Neutrophil (primary cell): ENCODE measurements around the gene BROX.

ENCODE experiments used
- H3K27ac ChIP-seq: fragments of 200-600 bp; sonication (generic); 2 replicates; pipeline ENCODE4 v1.5.1; 2016; ENCODE audit warnings: mild to moderate bottlenecking, moderate library complexity
- H3K27me3 ChIP-seq: fragments of 200-600 bp; sonication (generic); 2 replicates; pipeline ENCODE4 v1.6.0; 2016; ENCODE audit warnings: mild to moderate bottlenecking
- H3K36me3 ChIP-seq: fragments of 200-600 bp; sonication (generic); 2 replicates; pipeline ENCODE4 v1.5.1; 2017
- H3K4me1 ChIP-seq, 2 experiments: fragments of 200-600 bp in 1 of 2; sonication (generic) in 1 of 2; 1 replicate in 1 of 2; 2 replicates in 1 of 2; pipeline versions ENCODE4 v1.5.1 to v1.6.1; 2013 to 2016; ENCODE audit warnings: low read depth in 1 of 2, low read length in 1 of 2, mild to moderate bottlenecking in 1 of 2, moderate library complexity in 1 of 2; ENCODE audit not compliant: control insufficient read depth in 1 of 2, insufficient read depth in 1 of 2
- H3K4me3 ChIP-seq, 2 experiments: fragments of 200-600 bp in 1 of 2; sonication (generic) in 1 of 2; 1 replicate in 1 of 2; 2 replicates in 1 of 2; pipeline ENCODE4 v1.5.1; 2013 to 2016; ENCODE audit warnings: low read depth in 1 of 2, low read length in 1 of 2, mild to moderate bottlenecking in 1 of 2, moderate library complexity in 1 of 2
- H3K9me3 ChIP-seq: fragments of 200-600 bp; sonication (generic); 2 replicates; pipeline ENCODE4 v1.5.1; 2016
- TF ChIP-seq, protein P1 (sequence below): fragments of 200-600 bp; sonication (generic); IDR thresholded peaks from 2 replicates; pipeline ENCODE4 v1.5.1; 2016; ENCODE audit warnings: antibody characterized with exemption

BROX gene

DNA sequence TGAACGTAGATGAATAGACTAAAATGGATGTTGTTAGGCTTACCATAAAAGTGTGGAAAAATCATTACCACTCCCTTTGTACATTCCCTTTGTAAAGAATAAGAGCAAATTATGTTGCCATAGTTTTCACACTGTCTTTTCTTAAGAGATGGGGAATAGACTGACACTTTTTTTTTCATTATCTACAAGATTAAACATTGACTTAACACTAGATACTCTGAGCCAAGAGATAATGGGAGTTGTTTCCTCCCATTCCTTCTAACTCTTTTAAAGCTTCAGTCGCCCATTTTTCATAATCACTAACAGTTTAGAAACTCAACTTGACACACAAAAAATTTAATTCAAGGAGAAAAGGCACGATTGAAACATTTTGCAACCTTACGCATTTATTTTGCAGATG is 10.2 kb upstream of the BROX start:
- H3K4me1 ChIP-seq: peaks cover 0 to 6% of the 10 kb centered on the region in 2 experiments
- H3K36me3 ChIP-seq: peaks cover 20% of the 10 kb centered on the region
- H3K4me3 ChIP-seq: no peak overlapping the region
- H3K9me3 ChIP-seq: no peaks in the 10 kb centered on the region
- TF ChIP-seq, protein P1, sequence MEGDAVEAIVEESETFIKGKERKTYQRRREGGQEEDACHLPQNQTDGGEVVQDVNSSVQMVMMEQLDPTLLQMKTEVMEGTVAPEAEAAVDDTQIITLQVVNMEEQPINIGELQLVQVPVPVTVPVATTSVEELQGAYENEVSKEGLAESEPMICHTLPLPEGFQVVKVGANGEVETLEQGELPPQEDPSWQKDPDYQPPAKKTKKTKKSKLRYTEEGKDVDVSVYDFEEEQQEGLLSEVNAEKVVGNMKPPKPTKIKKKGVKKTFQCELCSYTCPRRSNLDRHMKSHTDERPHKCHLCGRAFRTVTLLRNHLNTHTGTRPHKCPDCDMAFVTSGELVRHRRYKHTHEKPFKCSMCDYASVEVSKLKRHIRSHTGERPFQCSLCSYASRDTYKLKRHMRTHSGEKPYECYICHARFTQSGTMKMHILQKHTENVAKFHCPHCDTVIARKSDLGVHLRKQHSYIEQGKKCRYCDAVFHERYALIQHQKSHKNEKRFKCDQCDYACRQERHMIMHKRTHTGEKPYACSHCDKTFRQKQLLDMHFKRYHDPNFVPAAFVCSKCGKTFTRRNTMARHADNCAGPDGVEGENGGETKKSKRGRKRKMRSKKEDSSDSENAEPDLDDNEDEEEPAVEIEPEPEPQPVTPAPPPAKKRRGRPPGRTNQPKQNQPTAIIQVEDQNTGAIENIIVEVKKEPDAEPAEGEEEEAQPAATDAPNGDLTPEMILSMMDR: no peak
- H3K27me3 ChIP-seq: no peaks in the 10 kb centered on the region
- H3K27ac ChIP-seq: no peak overlapping the region

DNA sequence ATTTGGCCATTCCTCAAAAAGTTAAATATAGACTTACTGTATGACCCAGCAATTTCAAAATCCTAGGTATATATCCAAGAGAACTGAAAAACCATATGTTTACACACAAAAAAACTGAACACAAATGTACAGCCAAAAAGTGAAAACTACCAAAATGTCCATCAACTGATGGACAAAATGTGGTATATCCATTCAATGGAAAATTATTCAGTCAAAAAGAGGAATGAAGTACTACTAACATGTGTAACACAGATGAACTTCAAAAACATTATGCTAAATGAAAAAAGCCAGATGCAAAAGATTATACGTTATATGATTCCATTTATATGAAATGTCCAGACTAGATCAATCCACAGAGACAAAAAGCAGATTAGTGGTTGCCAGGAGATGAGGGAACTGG is 8.1 kb upstream of the BROX start:
- Histone ChIP-seq H3K27ac (no peak overlapping the region), H3K27me3 (no peaks in the 10 kb centered on the region), H3K36me3 (peaks cover 15% of the 10 kb centered on the region), H3K4me1 (peaks cover 0 to 6% of the 10 kb centered on the region in 2 experiments), H3K4me3 (no peak overlapping the region), H3K9me3 (no peaks in the 10 kb centered on the region)
- TF ChIP-seq, protein P1: no peak

DNA sequence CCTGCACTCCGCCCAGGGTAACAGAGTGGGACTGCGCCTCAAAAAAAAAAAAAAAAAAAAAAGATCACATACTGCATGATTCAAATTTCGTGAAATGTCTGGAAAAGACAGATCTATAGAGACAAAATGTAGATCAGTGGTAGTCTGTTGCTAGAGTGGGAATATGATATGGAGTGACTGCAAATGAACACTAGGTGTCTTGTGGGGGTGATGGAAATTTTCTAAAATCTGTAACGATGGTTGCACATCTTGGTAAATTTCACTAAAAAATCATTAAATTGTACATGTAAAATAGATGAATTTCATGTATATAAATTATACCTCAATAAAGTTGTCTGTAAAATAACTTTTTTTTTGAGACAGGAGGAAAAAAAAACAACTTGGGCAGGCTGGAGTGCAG is 5.5 kb upstream of the BROX start:
- Histone ChIP-seq H3K4me3 (no peak overlapping the region), H3K9me3 (no peaks in the 10 kb centered on the region), H3K36me3 (peaks cover 9% of the 10 kb centered on the region), H3K27me3 (no peaks in the 10 kb centered on the region), H3K27ac (no peak overlapping the region), H3K4me1 (peaks cover 18 to 19% of the 10 kb centered on the region in 2 experiments)
- TF ChIP-seq, protein P1: no peak

DNA sequence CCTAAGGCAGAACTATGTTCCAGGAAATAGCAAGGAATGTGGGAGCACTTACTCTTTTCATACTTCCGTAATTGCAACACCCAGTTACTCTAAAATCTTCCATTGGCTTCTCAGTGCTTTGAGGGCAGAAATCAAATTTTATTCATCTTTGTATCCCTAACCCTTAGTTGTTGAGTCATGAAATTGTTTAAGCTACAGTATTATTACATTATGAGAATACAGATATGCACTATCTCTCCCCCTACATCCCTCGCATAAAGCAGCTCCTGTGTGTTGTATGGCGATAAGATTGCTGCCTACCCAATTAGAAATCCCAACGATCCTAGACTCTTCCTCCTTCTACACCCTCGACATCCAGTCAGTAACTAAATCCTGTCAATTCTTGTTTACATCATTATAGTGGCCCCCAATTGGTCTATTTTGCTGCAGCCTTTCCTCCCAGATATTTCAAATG is 2.6 kb upstream of the BROX start:
- Histone ChIP-seq H3K4me3 (no peak overlapping the region), H3K36me3 (peaks cover 3% of the 10 kb centered on the region), H3K9me3 (no peaks in the 10 kb centered on the region), H3K27ac (no peak overlapping the region), H3K27me3 (no peaks in the 10 kb centered on the region), H3K4me1 (peaks cover 31 to 33% of the 10 kb centered on the region in 2 experiments)
- TF ChIP-seq, protein P1: no peak

DNA sequence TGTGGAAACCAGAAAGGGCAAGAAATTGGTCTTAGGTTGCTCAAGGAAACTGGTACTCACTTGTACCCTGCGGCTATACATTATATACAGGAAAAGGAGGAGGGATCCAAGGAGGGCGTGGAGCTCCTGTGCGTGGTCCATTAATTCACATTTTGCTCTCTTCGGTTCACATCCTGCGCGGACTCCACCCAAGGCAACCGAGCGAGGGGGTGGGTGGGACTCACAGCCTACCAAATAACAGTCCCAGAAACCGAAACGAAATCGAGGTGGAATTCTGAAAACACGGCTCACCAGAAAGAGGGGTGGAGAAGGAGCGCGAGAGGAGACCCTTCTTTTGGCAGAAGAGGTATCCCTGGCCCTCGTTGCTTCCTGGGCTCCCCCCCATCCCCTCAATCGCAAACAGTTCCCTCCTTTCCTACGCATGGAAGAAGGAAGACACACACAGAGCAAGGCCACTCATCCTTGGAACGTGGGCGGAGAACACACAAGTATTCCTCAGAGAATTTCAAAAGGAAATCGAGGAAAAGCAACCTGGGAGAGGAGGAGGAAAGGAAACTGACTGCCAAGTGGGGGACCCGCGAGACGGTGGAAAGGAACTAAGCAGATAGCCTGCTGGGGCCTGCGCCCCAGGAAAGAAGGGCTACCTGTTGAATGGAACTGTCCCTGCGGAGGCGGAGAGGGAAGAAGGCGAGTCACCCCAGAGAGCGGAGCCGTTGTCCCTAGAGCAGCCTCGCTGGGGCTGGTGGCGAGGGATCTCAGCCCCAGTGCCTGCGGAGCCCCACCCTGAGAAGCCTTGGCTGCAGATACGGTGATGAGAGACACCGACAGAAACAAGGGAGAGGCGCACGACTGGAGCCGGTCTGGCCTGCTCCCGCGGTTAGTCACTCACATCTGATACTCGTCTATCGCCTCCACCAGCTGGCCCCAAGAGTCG is 778 bp upstream of the BROX start:
- H3K27ac ChIP-seq: peak overlapping the region; percentile 98

More for the DNA sequence above, 778 bp upstream of the BROX start:
- H3K27me3 ChIP-seq: no peaks in the 10 kb centered on the region
- TF ChIP-seq, protein P1: no peak
- H3K36me3 ChIP-seq: peaks cover 21% of the 10 kb centered on the region
- H3K4me3 ChIP-seq: peak overlapping the region; percentile 69 to 97
- peaks cover 31 to 37% of the 10 kb centered on the region in 2 experiments for H3K4me1 ChIP-seq
- H3K9me3 ChIP-seq: no peaks in the 10 kb centered on the region
